ENCODE data around the gene ST6GALNAC5.

DNA sequence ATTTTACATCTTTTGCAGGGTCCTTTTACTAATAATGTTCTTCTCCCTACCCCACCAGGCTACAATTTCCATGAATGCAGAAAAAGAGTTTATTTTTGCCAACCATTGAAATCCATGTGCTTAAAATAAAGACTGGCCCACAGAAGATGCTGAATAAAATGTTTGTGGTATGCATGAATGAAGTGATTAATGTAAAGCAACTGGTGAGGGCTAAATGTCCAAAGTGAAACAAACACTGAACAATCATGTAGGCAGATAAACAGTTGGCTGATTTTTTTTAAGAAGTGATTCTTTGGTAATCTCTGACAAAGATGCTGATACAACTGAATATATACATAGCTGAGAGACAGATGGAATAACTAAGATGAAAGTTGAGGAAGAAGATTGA is 94.5 kb downstream of the ST6GALNAC5 start:
- TF ChIP-seq POLR2A (IDR thresholded peaks at IDR 0.05; ENCODE audit: low read length) (no peak), GATA1 (IDR thresholded peaks at IDR 0.05; ENCODE audit: low read depth, low read length) (no peak)
